SKM-1 treated with dmso at 0.1 percent for 144 hours (cell line): ENCODE data around the gene SLK.

ENCODE experiments used
- DNase-seq: peaks from one replicate; lab custom pipeline; 2025; ENCODE audit not compliant: unreplicated experiment; lab: John Stamatoyannopoulos, UW

Gene SLK

DNA sequence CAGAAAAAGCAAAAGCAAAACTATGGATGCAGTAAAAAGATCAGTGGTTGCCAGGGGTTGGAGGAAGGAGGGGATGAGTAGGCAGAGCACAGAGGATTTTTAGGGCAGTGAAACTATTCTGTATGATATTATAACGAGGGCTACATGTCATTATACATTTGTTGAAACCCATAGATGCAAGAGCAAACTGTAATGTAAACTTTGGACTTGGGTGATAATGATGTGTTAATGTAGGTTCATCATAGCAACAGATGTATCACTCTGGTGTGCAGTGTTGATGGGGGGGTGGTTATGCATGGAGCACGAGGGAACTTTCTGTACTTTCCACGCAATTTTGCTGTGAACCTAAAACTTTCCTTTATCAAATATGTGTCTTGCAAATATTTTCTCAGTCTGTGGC, 23.2 kb downstream of the SLK start:
- DNase-seq, result no peak

DNA sequence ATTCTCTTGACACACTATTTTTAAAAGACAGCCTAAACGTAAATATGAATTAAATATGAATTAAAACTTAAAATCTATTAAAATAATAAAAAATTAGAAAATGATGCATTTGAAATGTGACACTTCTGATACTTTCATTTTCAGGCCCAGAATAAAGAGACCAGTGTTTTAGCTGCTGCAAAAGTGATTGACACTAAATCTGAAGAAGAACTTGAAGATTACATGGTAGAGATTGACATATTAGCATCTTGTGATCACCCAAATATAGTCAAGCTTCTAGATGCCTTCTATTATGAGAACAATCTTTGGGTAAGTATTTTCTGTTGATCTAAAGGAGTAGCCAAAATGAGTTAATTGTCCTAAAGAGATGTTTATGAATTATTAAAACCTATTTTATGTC, 23.6 kb downstream of the SLK start:
- no peak for DNase-seq

DNA sequence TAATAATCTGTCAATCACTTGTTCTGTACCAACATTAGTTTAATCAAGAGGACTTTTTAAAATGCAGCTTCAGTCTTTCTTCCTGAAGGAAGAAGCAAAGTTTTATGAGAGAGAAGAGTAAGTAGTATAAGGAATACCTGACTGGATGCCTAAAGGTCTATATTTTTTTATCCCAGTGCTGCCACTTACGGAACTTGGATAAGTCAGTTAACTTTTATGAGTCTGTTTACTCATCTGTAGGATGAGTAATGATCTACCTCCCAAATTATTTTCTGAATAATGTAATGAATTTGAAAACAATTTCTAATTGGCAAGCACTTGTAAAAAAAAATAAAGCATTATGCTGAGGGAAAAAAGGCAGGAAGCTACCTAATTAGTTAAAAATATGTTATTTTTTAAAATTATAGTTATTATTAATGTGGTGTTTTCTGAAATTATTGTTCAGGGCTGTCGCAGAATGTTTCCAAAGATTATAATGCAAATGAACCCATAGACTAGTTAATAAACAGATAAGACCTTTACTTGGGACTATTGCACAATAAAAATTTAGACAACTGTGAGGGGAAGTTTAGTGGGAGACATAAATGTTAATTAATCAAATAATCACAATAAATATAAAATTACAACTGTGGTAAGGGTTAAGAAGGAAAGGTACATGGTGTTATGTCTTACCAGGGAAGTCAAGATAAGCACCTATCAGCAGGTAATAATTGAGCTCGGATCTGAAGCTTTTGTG, 24.6 kb downstream of the SLK start:
- no peak for DNase-seq

DNA sequence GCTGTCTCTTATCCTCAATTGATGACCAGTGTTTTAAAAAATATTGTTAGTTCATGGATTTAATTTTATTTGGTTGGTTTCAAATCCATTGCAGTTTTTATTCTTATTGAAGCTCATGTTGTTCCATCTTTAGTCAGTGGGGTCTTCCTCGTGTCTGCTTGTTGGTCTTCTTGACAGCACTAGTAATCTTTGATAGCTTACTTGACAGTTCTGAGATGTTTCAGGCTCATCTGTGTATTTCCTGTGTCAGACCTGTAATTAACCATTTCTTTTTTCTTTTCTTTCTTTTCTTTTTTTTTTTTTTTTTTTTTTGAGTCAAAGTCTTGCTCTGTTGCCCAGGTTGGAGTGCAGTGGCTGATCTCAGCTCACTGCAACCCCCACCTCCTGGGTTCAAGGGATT, 28.2 kb downstream of the SLK start:
- no peak for DNase-seq

DNA sequence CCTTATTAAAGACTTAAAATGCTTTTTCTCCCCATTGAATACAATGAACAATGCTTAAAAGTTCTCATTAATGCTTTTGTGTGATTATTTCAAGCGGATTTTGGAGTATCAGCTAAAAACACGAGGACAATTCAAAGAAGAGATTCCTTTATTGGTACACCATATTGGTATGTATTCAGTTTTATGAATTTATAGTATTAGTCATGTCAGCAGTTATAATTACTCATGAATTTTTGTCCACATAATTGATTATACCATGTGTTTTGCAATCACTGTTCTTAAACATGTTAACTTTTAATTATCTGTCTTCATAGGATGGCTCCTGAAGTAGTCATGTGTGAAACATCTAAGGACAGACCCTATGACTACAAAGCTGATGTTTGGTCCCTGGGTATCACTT, 31.9 kb downstream of the SLK start:
- DNase-seq, result no peak

DNA sequence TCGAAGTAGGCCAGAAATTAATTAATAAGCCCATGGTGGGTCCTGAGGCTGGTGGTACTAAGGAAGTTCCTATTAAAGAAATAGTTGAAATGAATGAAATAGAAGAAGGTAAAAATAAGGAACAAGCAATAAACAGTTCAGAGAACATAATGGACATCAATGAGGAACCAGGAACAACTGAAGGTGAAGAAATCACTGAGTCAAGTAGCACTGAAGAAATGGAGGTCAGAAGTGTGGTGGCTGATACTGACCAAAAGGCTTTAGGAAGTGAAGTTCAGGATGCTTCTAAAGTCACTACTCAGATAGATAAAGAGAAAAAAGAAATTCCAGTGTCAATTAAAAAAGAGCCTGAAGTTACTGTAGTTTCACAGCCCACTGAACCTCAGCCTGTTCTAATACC, 36.0 kb downstream of the SLK start:
- peak; percentile 74 for DNase-seq

DNA sequence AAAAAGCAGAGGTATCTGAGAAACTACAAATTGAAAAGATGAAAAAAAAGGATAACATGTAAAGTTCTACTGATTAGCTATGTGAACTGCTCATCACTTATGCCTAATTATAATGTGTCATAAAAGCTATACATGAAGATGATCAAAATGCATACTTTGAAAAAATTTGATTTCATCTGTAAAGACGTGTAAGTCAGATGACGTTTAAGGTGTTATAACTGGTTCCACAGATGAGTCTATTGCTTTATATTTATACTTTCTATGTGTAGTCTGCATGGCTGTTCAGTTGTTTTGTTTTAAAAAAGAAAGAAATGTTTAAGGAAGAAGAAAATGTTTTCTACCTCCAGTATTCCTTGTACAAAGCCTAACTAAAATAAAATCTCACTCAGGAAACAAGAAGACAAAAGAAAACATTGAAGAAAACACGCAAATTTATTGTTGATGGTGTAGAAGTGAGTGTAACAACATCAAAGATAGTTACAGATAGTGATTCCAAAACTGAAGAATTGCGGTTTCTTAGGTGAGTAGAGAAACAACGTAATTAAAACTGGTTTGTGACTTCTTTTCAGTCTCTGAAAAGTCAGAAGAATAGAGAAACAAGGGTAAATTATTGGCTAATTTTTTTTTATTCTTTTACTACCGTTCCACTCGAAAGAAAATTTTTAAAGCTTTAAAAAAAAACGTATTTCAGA, 38.4 kb downstream of the SLK start:
- no peak for DNase-seq

DNA sequence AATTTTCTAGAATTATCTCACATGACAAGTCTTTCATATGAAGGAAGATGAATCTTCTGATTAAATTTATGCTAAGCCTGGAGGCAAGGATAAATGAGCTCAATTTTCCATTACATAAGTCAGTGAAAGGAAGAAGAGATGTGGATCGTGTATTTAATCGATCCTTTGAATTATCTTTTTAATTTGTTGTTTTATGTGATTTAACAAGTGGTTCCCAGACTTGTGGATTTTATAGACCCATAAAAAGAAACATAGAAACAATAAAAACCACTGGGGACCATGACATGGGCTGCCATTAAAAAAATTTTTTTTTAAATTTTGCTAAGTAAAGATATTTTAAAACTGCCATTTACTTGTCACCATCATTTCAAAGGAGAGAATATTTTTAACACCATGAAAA, 45.0 kb downstream of the SLK start:
- DNase-seq, result no peak

DNA sequence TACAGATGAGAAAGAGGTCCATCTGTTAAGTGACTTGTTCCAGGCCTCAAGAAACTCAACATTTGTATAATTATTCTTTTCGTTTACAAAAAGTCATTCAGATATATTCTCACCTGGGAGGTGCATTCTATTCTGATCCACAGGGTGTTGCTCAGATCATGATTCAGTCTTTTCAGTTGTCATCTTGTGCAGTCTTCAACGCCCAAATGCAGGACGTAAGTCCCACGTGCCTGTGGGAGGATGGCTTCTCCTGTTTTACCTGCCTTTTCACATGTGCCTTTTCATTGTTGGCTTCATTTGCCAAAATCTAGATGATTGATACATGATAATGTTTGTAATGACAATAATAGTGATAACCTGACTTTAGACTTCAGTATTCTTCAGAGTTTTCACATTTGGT, 46.5 kb downstream of the SLK start:
- no peak for DNase-seq

DNA sequence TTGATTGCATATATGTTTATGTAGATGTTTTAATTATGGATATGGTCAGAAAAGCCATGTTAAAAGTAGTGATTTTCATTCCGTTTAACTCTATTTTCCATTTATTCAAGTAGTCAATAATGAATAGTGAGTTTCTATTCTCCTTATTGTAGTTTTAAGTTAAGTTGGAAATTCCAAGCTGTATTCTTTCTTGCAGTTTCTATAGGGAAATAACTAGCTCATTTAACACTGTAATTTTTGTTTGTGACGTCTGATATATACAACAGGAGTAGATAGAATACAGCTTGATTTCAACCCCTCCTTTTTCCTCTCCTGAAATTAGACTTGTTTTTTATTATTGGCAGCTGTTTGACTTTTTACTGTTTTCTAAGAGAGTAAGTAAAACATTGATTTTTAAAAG, 47.2 kb downstream of the SLK start:
- DNase-seq, result no peak

DNA sequence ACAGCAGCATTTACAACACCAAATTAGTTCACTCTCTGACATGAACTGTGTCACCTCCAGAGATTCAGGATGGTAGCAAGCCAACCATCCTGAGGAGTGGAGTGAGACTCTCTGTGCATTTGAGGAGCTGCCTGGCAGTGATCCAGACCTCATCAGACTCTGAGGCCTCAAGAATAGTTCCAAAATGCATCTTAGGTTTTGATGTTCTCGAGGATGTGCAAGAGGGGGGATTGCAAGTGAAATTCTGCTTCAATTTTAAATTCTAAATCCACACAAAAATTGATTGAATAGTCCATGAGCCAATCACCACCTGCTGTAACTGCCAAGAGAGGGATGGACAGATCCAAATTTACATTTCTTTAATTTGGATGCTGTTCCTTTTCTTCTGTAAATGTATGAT, 49.7 kb downstream of the SLK start:
- DNase-seq, result no peak

DNA sequence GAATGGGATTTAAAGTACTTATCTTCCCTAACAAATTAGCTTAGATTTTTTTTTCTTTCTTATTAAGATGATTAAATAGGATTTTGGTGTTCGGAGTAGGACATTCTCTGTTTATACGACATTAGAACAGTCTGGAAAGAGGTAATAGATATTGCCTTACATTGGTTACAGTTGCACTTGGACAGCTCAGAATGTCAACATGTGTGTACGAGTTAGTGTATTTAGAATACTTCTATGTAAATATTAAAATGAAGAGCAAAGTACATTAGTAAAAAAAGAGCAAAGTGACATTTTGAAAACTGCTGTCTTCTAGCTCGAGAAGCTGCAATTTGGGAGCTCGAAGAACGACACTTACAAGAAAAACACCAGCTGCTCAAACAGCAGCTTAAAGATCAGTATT, 51.5 kb downstream of the SLK start:
- no peak for DNase-seq

DNA sequence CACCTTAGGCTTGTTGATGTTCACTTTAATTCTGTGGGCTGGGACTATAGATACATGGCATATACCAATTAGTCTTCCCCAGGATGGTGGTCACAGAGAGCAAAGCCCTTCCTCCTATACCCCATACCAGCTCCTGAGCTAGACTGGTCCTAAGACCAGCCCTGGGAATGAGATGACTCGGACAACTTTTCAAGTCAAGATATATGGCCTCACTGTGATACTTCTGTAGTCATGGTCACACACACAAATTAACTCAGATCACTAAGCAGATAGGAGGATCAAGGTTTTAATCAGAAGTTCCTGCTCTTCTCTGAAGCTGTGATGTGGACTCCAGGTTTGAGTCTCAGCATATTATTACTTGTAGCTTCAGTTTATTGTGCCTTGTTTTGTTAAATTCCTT, 53.1 kb downstream of the SLK start:
- DNase-seq, result no peak

DNA sequence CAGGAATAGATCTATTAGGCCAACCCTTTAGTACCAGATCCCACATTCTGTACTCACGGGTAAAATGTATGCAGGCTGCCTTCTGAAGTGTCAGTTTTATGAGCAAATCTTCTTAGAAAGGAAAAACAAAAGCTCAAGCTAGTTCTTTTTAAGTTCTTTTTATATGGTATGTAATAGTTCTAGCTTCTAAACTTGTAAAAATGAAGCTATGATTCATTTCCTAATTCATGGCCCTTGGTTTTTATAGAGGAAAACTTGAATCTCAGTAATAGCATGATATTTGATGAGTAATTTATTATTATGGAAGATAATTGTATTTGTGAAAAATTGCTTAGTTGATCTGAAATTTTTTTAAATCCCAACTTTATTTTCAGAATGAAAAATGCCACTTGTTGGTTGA, 54.3 kb downstream of the SLK start:
- DNase-seq, result no peak

DNA sequence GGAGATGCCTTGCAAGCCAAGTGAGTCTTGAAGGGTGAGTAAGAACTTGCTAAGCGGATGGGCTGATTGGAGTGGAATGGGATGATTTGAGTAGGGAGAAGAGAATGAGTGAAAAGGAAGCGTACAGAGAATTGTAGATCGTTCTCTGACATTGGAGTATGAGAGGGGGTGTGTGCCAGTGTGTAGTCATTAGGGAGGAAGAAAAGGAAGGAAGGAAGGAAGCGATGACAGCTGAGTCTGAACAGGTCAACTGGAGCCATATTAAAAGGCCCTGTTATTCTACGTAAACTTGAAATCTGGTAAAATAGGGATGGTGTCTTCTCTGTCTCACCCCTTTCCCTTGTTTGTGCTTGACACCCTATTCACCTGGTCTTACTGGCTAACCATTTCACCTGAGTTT, 55.1 kb downstream of the SLK start:
- no peak for DNase-seq

DNA sequence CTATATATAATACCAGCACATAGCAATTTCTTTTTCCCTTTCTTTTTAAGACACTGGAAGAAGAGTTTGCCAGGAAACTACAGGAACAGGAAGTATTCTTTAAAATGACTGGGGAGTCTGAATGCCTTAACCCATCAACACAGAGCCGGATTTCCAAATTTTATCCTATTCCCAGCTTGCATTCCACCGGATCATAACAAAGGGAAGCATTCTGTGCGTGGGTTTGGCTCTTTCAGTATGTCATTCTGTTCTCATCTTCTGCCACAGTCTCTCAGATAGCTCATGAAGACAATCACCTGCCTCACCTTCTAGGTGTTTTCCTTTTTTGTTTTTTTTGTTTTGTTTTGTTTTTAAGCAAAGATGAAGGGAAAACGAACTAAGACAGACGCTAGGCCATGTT, 58.6 kb downstream of the SLK start:
- no peak for DNase-seq

DNA sequence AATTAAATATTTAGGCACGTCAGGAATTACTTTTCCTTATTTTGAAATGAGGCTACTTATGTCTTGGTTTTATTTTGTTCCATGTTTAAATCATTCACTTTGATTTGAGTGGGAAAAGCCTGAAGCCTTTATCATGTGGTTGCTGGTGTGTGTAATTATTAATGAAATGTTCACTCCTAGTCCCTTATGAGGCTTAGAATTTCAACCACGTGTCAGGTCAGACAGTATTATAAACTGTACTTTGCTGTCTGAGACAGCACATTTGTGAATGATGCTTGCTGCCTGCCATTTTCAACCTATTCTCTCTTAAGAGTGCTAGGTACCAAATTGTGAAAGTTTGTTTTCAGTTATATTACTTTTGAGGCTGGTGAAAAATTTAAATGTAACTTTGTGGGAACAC, 59.8 kb downstream of the SLK start:
- no peak for DNase-seq

DNA sequence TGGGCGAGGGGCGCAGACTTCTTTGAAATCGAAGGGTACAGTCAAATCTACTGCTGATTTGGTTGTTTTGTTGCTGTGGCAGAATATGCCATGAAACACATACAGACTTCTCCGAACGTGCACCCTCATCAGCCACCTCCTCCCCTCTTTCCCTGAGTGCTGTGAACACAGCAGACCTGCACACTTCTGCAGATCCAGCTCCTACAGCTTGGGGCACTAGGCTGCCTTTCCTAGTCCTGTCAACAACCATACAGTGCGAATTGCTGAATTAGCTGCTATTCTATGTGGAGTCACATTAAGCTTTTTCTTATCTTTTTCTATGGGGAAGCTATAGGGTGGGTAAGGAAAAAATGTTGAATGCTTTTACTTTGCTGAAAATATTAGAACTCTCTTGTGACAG, 61.2 kb downstream of the SLK start:
- no peak for DNase-seq

DNA sequence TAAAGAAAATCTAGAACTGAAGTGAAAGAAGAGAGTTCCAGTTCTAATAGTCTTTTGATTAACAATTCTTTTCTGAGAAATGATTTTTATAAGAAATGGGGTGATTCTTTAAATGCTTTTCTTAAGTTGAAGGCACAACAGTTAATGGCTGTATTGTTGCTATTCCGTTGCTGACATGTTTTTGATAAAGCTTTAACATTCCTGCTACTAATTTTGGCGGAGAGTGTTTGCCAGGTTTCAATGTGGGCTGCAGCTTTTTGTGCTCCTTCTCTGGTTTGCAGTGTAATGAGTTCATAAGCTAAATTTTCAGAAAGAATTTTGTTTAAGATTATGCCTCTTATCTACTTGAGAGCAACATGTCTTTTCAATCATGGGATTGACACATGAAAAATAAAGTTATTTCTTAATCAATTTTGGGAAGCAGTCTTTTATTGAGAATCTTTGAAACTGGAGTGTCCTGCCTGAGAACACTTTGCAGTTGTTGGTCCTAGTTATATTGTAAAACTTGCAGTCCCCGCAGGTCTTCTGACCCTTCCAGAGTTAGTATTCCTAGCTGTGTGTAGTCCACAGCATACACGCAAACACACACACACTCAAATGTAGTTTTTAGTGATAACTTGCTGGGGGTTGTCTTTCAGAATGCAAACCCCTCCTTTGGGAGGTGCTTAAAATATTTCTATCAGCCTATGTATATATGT, 62.0 kb downstream of the SLK start:
- no peak for DNase-seq

DNA sequence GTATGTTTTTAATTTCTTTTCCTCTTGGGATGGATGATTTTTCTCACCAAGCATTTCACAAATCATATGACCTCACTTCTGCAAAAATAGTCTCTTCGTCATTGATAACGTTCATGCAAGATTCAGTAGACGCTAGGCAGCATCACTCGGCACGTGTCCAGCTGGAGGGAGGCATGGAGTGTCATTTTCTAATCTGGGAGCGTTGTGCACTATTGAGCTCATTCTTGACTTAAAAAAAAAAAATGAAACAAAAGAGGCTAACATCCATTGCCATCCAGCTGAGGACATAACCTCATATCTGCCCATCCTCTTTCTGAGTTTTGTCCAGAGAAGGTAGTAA, 62.6 kb downstream of the SLK start:
- DNase-seq, result no peak

DNA sequence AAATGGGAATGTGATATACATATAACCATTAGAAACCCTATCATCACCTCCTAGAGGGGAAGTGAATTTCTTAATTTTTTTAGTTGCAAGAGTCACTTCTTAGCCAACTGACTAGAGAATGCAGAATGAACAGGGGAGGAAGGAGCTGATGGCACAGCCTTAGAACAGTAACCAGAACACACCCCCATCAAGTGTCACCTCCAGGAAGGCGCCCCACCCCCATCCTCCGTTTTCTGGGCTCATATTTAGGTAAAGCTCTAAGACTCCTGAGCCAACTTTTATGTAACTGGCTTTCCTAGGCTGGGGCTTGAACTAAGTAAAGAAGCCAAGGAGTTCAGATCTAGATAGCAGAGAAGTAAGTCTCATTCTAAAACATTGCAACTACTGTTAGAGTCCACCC, 64.7 kb downstream of the SLK start:
- no peak for DNase-seq

DNA sequence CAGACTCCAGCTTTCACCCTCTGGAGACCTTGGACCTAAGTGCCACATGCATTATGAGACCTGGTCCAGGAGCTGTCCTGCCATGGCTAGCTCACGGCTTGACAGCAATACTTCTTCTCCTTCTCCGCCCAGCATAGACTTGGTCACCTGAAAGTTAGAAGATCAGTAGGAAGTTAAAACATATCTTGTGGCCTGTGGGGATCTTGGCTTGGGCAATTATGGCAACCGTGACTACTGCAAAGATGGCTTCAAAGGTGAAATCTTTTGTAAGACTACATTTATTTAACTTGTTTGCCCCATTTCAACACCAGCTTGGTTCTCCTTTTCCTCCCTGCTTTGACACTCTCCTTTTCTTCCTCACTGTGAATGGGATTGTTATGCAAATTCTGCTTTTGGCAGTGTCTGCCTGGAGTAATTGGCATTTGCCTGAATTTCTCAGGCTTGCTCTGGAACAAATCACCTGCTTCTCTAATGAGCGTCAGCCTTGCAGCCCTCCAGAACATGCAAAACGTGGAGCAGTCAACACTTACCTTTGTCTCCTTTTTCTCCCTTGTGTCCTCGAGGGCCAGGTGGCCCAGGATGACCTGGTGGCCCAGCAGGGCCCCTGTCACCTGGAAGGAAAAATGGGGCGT, 65.3 kb downstream of the SLK start:
- peak; percentile 36 for DNase-seq
